ENCODE measurements around the gene LAMTOR2. TPM values are rescaled to one million over a fixed set of nuclear protein-coding genes. Genes with fewer than 3 reads are reported as not detected.
"Not testable (repeated sequence)": the region's sequence is repeated elsewhere in the genome, so short reads cannot be mapped to it uniquely, and the experiment has no call there.

Gene LAMTOR2
- total RNA-seq, 1 experiment from 2014 or later = 61.7 TPM

GRCh38 chr1:156070548-156070947, 16.0 kb downstream of the LAMTOR2 start:
- no peak for DNase-seq (ENCODE audit: low read depth, low spot score)
- in situ Hi-C loops (cut with HindIII; ENCODE audit: low pct_unique_long_range_greater_than_20kb, low sequenced_read_pairs) = no loop called here

- in situ Hi-C loops (cut with HindIII; ENCODE audit: low pct_unique_long_range_greater_than_20kb, low sequenced_read_pairs); DNase-seq (ENCODE audit: low read depth, low spot score): not testable (repeated sequence)
Measured at GRCh38 chr1:156071332-156071816, 16.8 kb downstream of the LAMTOR2 start.

- in situ Hi-C loops (cut with HindIII; ENCODE audit: low pct_unique_long_range_greater_than_20kb, low sequenced_read_pairs) = no loop called here
- no peak for DNase-seq (ENCODE audit: low read depth, low spot score)
Measured at GRCh38 chr1:156072251-156072650, 17.7 kb downstream of the LAMTOR2 start.

GRCh38 chr1:156073110-156073687, 18.6 kb downstream of the LAMTOR2 start:
- in situ Hi-C loops (cut with HindIII; ENCODE audit: low pct_unique_long_range_greater_than_20kb, low sequenced_read_pairs) = no loop called here
- DNase-seq (ENCODE audit: low read depth, low spot score) = no peak

GRCh38 chr1:156073740-156074139, 19.2 kb downstream of the LAMTOR2 start:
- in situ Hi-C loops (cut with HindIII; ENCODE audit: low pct_unique_long_range_greater_than_20kb, low sequenced_read_pairs) = no loop called here

GRCh38 chr1:156074661-156075060, 20.1 kb downstream of the LAMTOR2 start:
- in situ Hi-C loops (cut with HindIII; ENCODE audit: low pct_unique_long_range_greater_than_20kb, low sequenced_read_pairs) = no loop called here
- DNase-seq (ENCODE audit: low read depth, low spot score) = no peak

More at GRCh38 chr1:156073740-156074139, 19.2 kb downstream of the LAMTOR2 start:
- DNase-seq (ENCODE audit: low read depth, low spot score) = no peak

- in situ Hi-C loops (cut with HindIII; ENCODE audit: low pct_unique_long_range_greater_than_20kb, low sequenced_read_pairs) = no loop called here
- DNase-seq (ENCODE audit: low read depth, low spot score) = no peak
Measured at GRCh38 chr1:156075162-156075561, 20.6 kb downstream of the LAMTOR2 start.

GRCh38 chr1:156075775-156076204, 21.2 kb downstream of the LAMTOR2 start:
- in situ Hi-C loops (cut with HindIII; ENCODE audit: low pct_unique_long_range_greater_than_20kb, low sequenced_read_pairs) = no loop called here
- DNase-seq (ENCODE audit: low read depth, low spot score) = no peak

- no peak for DNase-seq (ENCODE audit: low read depth, low spot score)
- in situ Hi-C loops (cut with HindIII; ENCODE audit: low pct_unique_long_range_greater_than_20kb, low sequenced_read_pairs) = no loop called here
Measured at GRCh38 chr1:156076609-156077429, 22.2 kb downstream of the LAMTOR2 start.

- in situ Hi-C loops (cut with HindIII; ENCODE audit: low pct_unique_long_range_greater_than_20kb, low sequenced_read_pairs) = no loop called here
- no peak for DNase-seq (ENCODE audit: low read depth, low spot score)
Measured at GRCh38 chr1:156077430-156077760, 22.8 kb downstream of the LAMTOR2 start.

GRCh38 chr1:156078728-156079127, 24.1 kb downstream of the LAMTOR2 start:
- in situ Hi-C loops (cut with HindIII; ENCODE audit: low pct_unique_long_range_greater_than_20kb, low sequenced_read_pairs) = no loop called here
- DNase-seq (ENCODE audit: low read depth, low spot score) = no peak

- in situ Hi-C loops (cut with HindIII; ENCODE audit: low pct_unique_long_range_greater_than_20kb, low sequenced_read_pairs) = no loop called here
- no peak for DNase-seq (ENCODE audit: low read depth, low spot score)
Measured at GRCh38 chr1:156079762-156080161, 25.2 kb downstream of the LAMTOR2 start.

- in situ Hi-C loops (cut with HindIII; ENCODE audit: low pct_unique_long_range_greater_than_20kb, low sequenced_read_pairs) = no loop called here
- no peak for DNase-seq (ENCODE audit: low read depth, low spot score)
Measured at GRCh38 chr1:156080241-156080862, 25.8 kb downstream of the LAMTOR2 start.

GRCh38 chr1:156080863-156081179, 26.2 kb downstream of the LAMTOR2 start:
- DNase-seq (ENCODE audit: low read depth, low spot score) = no peak

GRCh38 chr1:156081180-156081916, 26.8 kb downstream of the LAMTOR2 start:
- no peak for DNase-seq (ENCODE audit: low read depth, low spot score)
- in situ Hi-C loops (cut with HindIII; ENCODE audit: low pct_unique_long_range_greater_than_20kb, low sequenced_read_pairs) = no loop called here

More at GRCh38 chr1:156080863-156081179, 26.2 kb downstream of the LAMTOR2 start:
- in situ Hi-C loops (cut with HindIII; ENCODE audit: low pct_unique_long_range_greater_than_20kb, low sequenced_read_pairs) = no loop called here

GRCh38 chr1:156081917-156082308, 27.3 kb downstream of the LAMTOR2 start:
- in situ Hi-C loops (cut with HindIII; ENCODE audit: low pct_unique_long_range_greater_than_20kb, low sequenced_read_pairs) = no loop called here
- no peak for DNase-seq (ENCODE audit: low read depth, low spot score)

GRCh38 chr1:156082309-156083091, 27.9 kb downstream of the LAMTOR2 start, which contains the start of gene MEX3A:
Gene MEX3A (minus strand): TSS chr1:156082465. CDS start chr1:156081998, 467 bp downstream.
- in situ Hi-C loops (cut with HindIII; ENCODE audit: low pct_unique_long_range_greater_than_20kb, low sequenced_read_pairs) = no loop called here
- peak; percentile 59 for DNase-seq (ENCODE audit: low read depth, low spot score)
